ENCODE results near the gene CACNA1S. TPM values are rescaled to one million over a fixed set of nuclear protein-coding genes. Genes with fewer than 3 reads are reported as not detected.

The CACNA1S gene
- total RNA-seq, 1 experiment from 2014 or later: 0.02 TPM

- TF ChIP-seq ZNF416 (CRISPR knock-in tag; IDR thresholded peaks at IDR 0.05): no peak
- no peak for TF ChIP-seq ELF4 (CRISPR knock-in tag; IDR thresholded peaks at IDR 0.05; ENCODE audit: low read depth)
- no peak for TF ChIP-seq AR (CRISPR knock-in tag; IDR thresholded peaks at IDR 0.05)
- TF ChIP-seq FOXP4 (CRISPR knock-in tag; IDR thresholded peaks at IDR 0.05): no peak
- no peak for TF ChIP-seq ZNF281 (CRISPR knock-in tag; IDR thresholded peaks at IDR 0.05)
- no peak for TF ChIP-seq NR1H2 (CRISPR knock-in tag; IDR thresholded peaks at IDR 0.05)
- TF ChIP-seq NFYB (CRISPR knock-in tag; conservative IDR thresholded peaks at IDR 0.05; ENCODE audit: low read depth): no peak
- H3K4me3 Mint-ChIP-seq: no peak overlapping the region
- CTCF ChIA-PET: no interaction called here
- POLR2A ChIA-PET: no interaction called here
- no peaks in the 10 kb centered on the region for H3K27me3 Mint-ChIP-seq (ENCODE audit: low read depth)
- no peaks in the 10 kb centered on the region for H3K36me3 Mint-ChIP-seq
- peaks cover 11% of the 10 kb centered on the region for H3K4me1 Mint-ChIP-seq
- H3K9me3 Mint-ChIP-seq: no peaks in the 10 kb centered on the region
- ATAC-seq (no peak), DNase-seq (ENCODE audit: low spot score) (no peak)
- H3K27ac Mint-ChIP-seq: no peak overlapping the region
These were observed 104.7 kb downstream of the CACNA1S start for GRCh38 chr1:201007481-201007880.

GRCh38 chr1:201006450-201006849 lies 105.8 kb downstream of the CACNA1S start:
- no peak overlapping the region for H3K4me3 Mint-ChIP-seq
- H3K27me3 Mint-ChIP-seq (ENCODE audit: low read depth): no peaks in the 10 kb centered on the region
- H3K36me3 Mint-ChIP-seq: no peaks in the 10 kb centered on the region; the same call in 1 of the 2 replicates
- ChIA-PET CTCF (interaction anchor here (1.2 to 2.0 kb wide), 3 partner anchors 19 to 34 kb away, joined by 3 to 13 read pairs (median 7); no protein-coding TSS in a partner anchor), POLR2A (no interaction called here)
- H3K27ac Mint-ChIP-seq: no peak overlapping the region
- DNase-seq (ENCODE audit: low spot score) (no peak), ATAC-seq (no peak)
- peaks cover 11% of the 10 kb centered on the region for H3K4me1 Mint-ChIP-seq
- H3K9me3 Mint-ChIP-seq: no peaks in the 10 kb centered on the region
- TF ChIP-seq MYBL2 (CRISPR knock-in tag; IDR thresholded peaks at IDR 0.05) (no peak), KAT7 (CRISPR knock-in tag; IDR thresholded peaks at IDR 0.05; ENCODE audit: borderline replicate concordance) (no peak), STAT6 (CRISPR knock-in tag; conservative IDR thresholded peaks at IDR 0.05; ENCODE audit: low read depth) (no peak), USF1 (CRISPR knock-in tag; IDR thresholded peaks at IDR 0.05) (no peak), ZNF232 (CRISPR knock-in tag; IDR thresholded peaks at IDR 0.05) (no peak), RELA (CRISPR knock-in tag; IDR thresholded peaks at IDR 0.05; ENCODE audit: borderline replicate concordance) (no peak), EMX1 (CRISPR knock-in tag; IDR thresholded peaks at IDR 0.05) (no peak), ETV6 (CRISPR knock-in tag; IDR thresholded peaks at IDR 0.05) (no peak), HMGA2 (CRISPR knock-in tag; IDR thresholded peaks at IDR 0.05) (no peak), PREB (CRISPR knock-in tag; IDR thresholded peaks at IDR 0.05; ENCODE audit: borderline replicate concordance) (no peak), E2F4 (CRISPR knock-in tag; IDR thresholded peaks at IDR 0.05; ENCODE audit: borderline replicate concordance, low read depth) (no peak), NR2C2 (CRISPR knock-in tag; IDR thresholded peaks at IDR 0.05) (no peak), ZMAT4 (CRISPR knock-in tag; IDR thresholded peaks at IDR 0.05) (no peak)

All from WTC11 (cell line).